Suppressor macrophage treated with lipopolysaccharide for 1 hour (primary cell): Measurements from ENCODE around the gene ZNF213.

ENCODE experiments used
- DNase-seq, 3 donors: peaks; one replicate each; pipeline ENCODE4 v3.0.0-alpha.2; 2020 to 2022

The ZNF213 gene

GRCh38 chr16:3134338-3135125, at the start of gene ZNF213:
ZNF213 (plus strand) TSS chr16:3135029; CDS start chr16:3137281, 2,252 bp downstream.
- DNase-seq, result peak; percentile 96 to 98 (median 98)

GRCh38 chr16:3085868-3086595, 48.8 kb upstream of the ZNF213 start:
- DNase-seq, result peak in 2 of 3 donors; percentile 31 to 49

- peak; percentile 56 to 66 (median 57) for DNase-seq
Measured at GRCh38 chr16:3086596-3087242, 48.1 kb upstream of the ZNF213 start.

- DNase-seq, result peak in 2 of 3 donors; percentile 35 to 52
Measured at GRCh38 chr16:3087243-3088235, 47.3 kb upstream of the ZNF213 start.

- DNase-seq, result no peak
Measured at GRCh38 chr16:3088450-3088849, 46.4 kb upstream of the ZNF213 start.

GRCh38 chr16:3088925-3089716, 45.7 kb upstream of the ZNF213 start:
- DNase-seq, result no peak

GRCh38 chr16:3089717-3090592, 44.9 kb upstream of the ZNF213 start:
- DNase-seq, result no peak

GRCh38 chr16:3091551-3091950, 43.3 kb upstream of the ZNF213 start:
- DNase-seq, result no peak

- DNase-seq, result no peak
Measured at GRCh38 chr16:3092501-3092941, 42.3 kb upstream of the ZNF213 start.

- peak; percentile 66 to 78 (median 77) for DNase-seq
Measured at GRCh38 chr16:3094289-3095027, 40.4 kb upstream of the ZNF213 start.

GRCh38 chr16:3095869-3096268, 39.0 kb upstream of the ZNF213 start:
- DNase-seq, result peak; percentile 94 to 95 (median 94)

GRCh38 chr16:3096362-3096761, 38.5 kb upstream of the ZNF213 start:
- peak in 2 of 3 donors; percentile 32 to 37 for DNase-seq

- DNase-seq, result no peak
Measured at GRCh38 chr16:3097266-3097665, 37.6 kb upstream of the ZNF213 start.

- DNase-seq, result no peak
Measured at GRCh38 chr16:3098459-3099394, 36.1 kb upstream of the ZNF213 start, which contains the start of gene ZSCAN10. ZSCAN10 (minus strand) TSS chr16:3099294; CDS start chr16:3092937, 6,357 bp downstream.

GRCh38 chr16:3099395-3099731, 35.5 kb upstream of the ZNF213 start:
- DNase-seq, result no peak

GRCh38 chr16:3099732-3100499, 34.9 kb upstream of the ZNF213 start:
- DNase-seq, result peak; percentile 96 to 100 (median 99)
